NCI-H1436 (cell line): ENCODE data around the gene FKBP8.

Source experiments
- DNase-seq: peaks from one replicate; lab custom pipeline; 2025; lab: John Stamatoyannopoulos, UW

Gene FKBP8

GRCh38 chr19:18521692-18522123 is 21.7 kb downstream of the FKBP8 start, which contains the start of gene ELL:
TSS of gene ELL (minus strand) at chr19:18522070. CDS start at chr19:18522055, 15 bp downstream.
- no peak for DNase-seq

GRCh38 chr19:18520848-18521691 is 22.3 kb downstream of the FKBP8 start:
- no peak for DNase-seq

- DNase-seq = peak; percentile 29
Observed at GRCh38 chr19:18519962-18520847, 23.2 kb downstream of the FKBP8 start.

- no peak for DNase-seq
Observed at GRCh38 chr19:18518639-18519038, 24.7 kb downstream of the FKBP8 start.

DNA sequence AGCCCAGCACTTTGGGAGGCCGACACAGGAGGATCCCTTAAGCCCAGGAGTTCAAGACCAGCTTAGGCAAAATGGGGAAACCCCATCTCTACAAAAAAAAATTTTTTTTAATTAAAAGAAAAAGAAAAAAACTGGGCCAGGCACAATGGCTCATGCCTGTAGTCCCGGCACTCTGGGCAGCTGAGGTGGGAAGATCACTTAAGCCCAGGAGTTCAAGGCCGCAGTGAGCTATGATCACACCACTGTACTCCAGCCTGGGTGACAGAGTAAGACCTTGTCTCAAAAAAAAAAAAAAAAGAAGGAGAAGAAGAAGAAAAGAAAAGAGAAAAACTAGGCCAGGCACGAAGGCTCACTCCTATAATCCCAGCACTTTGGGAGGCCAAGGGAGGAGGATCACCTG is 25.8 kb downstream of the FKBP8 start:
- DNase-seq = no peak

- DNase-seq = no peak
Observed at GRCh38 chr19:18515959-18516358, 27.4 kb downstream of the FKBP8 start.

- DNase-seq = no peak
Observed at GRCh38 chr19:18514800-18515682, 28.3 kb downstream of the FKBP8 start.

GRCh38 chr19:18513868-18514267 is 29.5 kb downstream of the FKBP8 start:
- no peak for DNase-seq

- DNase-seq = no peak
Observed at GRCh38 chr19:18510216-18510615, 33.2 kb downstream of the FKBP8 start.

DNA sequence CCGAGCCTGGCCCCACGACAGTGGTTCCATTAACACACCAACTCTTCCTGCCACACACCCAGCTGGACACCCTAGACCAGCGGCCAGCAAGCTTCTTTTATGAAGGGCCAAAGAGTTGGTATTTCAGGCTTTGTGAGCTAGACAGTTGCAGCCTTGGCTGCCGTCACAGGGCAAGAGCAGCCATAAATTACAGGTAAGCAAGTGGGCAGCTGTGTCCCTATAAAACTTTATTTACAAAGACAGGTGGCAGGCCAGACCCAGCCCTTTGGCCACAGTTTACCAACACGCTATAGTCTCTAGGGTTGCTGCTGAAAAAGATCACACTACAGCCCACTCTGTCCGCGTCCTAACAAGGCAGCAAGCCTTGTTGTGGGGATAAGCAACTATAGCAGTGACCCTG is 34.8 kb downstream of the FKBP8 start:
- no peak for DNase-seq

GRCh38 chr19:18507727-18508440 is 35.5 kb downstream of the FKBP8 start:
- no peak for DNase-seq

GRCh38 chr19:18507021-18507726 is 36.2 kb downstream of the FKBP8 start:
- DNase-seq = no peak

- no peak for DNase-seq
Observed at GRCh38 chr19:18506101-18506930, 37.1 kb downstream of the FKBP8 start.

GRCh38 chr19:18504886-18505610 is 38.3 kb downstream of the FKBP8 start:
- DNase-seq = no peak

DNA sequence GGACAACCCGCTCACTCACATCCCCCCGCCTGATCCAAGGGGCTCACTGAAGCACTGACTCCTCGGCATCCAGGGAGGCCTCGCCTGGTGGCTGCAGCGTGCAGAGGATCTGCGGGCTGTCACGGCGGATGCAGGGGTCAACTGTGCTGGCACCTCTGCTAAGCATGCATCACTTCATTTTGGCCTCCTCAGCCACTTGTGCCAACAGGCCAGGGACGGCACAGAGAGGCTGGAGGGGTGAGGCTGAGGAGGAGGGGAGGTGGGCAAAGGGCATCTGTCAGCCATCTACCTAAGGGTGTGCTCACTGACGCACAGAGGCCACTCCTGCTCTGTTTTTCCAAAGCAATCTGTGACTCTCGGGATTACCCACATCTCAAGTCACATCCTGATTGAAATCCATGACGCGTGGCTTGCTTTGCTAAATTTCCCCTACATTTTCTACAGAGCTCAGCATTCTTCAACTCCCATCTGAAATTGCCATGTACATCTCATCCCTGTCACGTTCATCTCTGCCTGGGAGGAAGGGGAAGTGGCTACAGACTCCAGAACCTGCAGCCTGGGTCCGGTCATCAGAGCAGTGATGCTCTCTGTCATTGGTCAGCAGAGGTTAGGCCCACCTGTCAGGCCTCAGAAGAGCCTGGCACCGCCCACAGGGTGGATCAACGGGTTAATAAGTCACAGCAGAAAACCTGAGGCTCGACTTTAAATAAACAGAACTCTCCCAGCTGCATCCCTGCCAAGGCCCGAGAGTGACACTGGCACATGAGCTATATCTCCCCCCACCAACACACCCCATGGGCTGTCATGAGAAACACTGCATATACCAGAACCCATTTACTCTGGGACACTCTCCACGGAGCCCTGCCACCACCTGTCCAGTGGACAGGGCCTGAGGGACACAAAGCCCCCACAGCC is 39.1 kb downstream of the FKBP8 start:
- no peak for DNase-seq

DNA sequence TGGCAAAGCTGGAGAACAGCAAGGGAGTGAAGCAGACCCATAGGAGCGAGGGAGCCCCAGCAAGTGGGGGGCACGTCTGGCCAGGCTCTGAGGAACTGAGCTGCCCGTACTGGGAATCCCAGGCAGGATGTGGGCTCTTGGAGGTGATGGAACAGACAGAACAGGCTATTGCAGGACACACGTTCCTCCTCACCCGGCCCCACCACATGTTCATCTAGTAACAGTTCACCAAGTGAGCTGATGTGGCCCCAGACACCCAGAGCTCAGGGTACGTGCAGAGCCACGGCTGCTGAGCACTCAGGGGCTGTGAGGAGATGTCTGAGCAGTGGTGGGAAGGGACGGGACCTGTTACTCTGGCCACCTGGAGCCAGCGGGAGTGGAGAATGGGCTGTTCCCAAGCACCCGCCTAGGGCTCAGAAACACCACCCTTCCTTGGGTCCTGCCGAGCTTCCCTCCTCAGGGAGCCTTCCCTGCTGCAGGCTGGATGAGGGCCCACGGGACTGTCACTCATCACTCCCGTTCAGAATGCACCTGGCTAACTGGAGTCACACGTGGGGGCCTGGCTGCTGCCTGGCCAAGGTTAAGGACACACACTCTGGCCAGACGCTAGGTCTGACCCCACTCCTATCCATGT is 39.9 kb downstream of the FKBP8 start:
- DNase-seq = no peak

DNA sequence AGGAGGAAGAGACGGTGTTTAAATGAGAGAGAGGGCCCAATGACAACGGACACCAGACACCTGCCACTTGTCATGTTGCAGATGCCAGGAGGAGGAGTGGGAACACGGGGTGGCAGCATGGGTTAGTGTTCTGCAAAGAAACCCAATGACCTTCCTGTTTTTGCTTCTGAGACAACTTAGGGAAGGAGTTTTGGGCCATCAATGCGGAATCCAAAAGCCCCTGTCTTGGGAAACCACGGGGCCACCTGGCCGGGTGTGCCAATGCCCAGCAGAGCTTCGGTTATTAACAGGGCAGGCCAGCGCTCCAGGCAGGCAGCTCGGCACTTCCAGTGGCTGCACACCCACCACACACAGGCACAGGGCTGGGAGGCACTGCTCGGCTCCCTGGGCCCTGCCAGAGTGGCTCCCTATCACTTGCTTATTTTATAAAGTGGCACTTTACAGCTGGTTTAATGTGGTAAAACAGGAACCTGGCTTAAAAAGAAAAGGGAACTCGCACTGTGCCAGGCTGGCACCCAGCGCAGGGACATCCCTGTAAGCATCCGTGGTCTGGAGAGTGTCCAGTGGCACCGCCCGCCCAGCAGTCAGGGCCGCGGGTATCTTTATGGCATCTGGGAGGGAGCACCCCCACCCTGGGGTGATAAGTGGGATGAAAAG is 40.6 kb downstream of the FKBP8 start:
- DNase-seq = no peak
